GM19438 (cell line): ENCODE results near the gene PTPRG.
"Not testable (repeated sequence)": the region's sequence is repeated elsewhere in the genome, so short reads cannot be mapped to it uniquely, and the experiment has no call there.

Experiments used
- ATAC-seq: cut with Tn5 transposase; IDR thresholded peaks from one replicate; pipeline ENCODE4 v1.9.1; 2021; ENCODE audit warnings: low read depth; ENCODE audit not compliant: unreplicated experiment

Gene PTPRG

GRCh38 chr3:62024882-62025281, 463.5 kb downstream of the PTPRG start:
- ATAC-seq: no peak

- no peak for ATAC-seq
Observed at GRCh38 chr3:62025913-62026312, 464.5 kb downstream of the PTPRG start.

DNA sequence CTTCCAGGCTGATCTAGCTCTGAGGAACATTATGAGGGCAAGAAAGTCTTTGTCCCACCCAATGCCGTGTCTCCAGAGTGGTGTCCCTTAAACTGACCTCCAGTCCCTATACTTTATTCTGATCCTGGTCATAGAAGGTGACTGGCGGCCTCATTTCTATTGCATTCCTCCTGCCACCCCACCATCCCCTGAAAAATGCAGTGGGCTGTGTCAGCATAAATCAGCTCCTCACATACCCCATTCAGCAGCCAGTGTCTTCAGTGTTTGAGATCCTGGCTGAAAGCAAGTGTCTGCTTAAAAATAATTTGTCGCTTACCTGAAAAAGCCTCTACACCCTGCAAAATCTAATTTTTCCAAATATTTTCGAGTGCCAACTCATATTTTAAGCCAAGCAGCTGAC, 465.9 kb downstream of the PTPRG start:
- no peak for ATAC-seq

DNA sequence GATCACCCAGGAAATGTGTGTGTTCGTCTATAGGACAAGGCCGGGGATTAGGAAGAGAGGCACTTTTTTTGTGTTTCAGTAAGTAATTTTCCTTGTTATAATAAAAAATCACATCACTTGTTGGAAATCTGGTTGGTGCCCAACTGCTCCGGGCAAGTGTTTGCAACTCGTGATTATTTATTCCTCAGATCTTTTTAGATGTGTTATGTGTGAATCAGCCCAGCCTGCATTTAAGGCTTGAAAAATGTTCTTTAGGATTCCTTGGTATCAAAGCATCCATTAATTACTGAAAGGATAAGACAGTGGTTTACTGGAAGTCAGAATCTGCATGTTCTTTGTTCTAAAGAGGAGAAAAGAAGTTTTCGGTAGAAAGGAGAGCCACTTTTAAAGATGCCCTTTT, 466.4 kb downstream of the PTPRG start:
- no peak for ATAC-seq

GRCh38 chr3:62028236-62028635, 466.9 kb downstream of the PTPRG start:
- no peak for ATAC-seq

DNA sequence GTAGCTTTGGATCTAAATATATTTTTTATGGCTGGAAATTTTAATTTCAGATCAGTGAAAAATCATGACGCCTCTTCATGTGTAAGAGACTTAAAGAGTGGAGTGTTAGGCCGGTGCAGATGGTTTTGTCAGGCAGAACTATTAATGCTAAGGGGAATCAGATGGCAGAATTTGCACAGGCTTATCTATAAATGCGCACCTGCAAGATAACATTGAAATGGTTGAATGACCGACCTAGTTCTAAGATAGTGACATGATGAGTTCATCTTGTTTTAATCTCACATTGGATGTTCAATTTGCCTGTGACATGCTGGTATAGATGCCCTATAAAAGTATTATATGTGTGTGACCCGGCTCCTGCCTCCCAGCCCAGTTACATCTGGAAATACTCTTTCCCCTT, 471.4 kb downstream of the PTPRG start:
- no peak for ATAC-seq

GRCh38 chr3:62035402-62036057, 474.2 kb downstream of the PTPRG start:
- ATAC-seq: no peak

- no peak for ATAC-seq
Observed at GRCh38 chr3:62036726-62037125, 475.4 kb downstream of the PTPRG start.

DNA sequence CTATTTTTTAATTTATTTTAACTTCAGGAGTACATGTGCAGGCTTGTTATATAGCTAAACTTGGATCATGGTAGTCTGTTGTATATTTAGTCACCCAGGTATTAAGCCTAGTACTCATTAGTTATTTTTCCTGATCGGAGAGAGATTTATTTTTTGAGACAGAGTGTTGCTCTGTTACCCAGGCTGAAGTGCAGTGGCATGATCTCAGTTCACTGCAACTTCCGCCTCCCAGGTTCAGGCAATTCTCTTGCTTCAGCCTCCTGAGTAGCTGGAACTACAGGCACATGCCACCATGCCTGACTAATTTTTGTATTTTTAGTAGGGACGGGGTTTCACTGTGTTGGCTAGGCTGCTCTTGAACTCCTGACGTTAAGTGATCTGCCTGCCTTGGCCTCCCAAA, 477.4 kb downstream of the PTPRG start:
- ATAC-seq: not testable (repeated sequence)

- ATAC-seq: no peak
Observed at GRCh38 chr3:62039586-62039985, 478.2 kb downstream of the PTPRG start.

GRCh38 chr3:62041681-62042080, 480.3 kb downstream of the PTPRG start:
- no peak for ATAC-seq

GRCh38 chr3:62044874-62045411, 483.6 kb downstream of the PTPRG start:
- ATAC-seq: no peak

- no peak for ATAC-seq
Observed at GRCh38 chr3:62046326-62046725, 485.0 kb downstream of the PTPRG start.

GRCh38 chr3:62048577-62048976, 487.2 kb downstream of the PTPRG start:
- no peak for ATAC-seq

DNA sequence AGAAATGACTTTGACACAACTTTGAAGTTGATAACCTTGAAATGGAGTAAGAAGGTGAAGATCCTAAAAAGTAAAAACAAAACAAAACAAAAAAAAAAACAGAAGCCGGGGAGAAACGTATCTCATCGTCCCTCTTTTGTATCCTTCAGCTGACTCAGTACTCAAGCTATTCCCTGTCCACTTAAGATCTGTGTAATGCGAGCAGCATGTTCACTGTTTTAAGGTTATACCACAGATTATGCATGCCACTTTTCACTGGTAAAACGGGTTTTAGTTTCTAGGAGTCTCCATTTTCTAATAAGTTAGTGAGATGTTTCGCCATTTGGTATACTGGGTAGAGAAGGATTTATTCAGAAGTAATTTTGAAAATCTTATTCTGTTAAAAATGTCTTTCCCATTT, 487.7 kb downstream of the PTPRG start:
- ATAC-seq: no peak

DNA sequence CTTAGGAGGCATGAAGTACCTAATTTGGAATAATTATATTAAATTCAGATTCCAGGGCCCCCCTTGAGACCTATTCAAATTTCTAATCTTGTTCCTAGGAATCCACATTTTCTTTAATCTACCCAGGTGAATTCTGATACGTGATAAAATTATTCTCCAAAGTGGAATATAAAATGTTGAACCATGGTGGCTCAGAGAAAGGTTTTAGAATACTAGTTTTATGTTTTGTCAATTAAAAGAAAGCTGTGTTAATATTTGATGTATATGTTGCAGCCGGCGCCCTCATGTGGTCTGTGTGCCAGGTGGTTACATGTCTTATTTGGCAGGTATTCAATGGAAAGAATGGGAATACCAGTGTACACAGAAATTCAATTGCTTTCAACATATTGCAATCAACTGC, 490.1 kb downstream of the PTPRG start:
- ATAC-seq: no peak

DNA sequence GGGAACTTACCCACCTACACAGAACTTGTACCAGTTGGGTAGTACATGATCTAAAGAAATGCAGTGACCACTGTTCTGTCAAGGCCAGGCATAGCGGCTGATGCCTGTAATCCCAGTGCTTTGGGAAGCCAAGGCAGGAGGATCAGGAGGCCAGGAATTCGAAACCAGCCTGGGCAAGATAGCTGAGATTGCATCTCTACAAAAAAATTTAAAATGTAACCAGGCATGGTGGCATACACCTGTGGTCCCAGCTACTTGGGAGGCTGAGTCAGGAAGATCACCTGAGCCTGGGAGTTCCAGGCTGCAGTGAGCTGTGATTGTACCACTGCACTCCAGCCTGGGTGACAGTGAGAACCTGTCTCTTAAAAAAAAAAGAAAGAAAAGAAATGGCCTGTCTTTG, 491.0 kb downstream of the PTPRG start:
- ATAC-seq: no peak

GRCh38 chr3:62056658-62057057, 495.3 kb downstream of the PTPRG start:
- ATAC-seq: no peak

- no peak for ATAC-seq
Observed at GRCh38 chr3:62057339-62058047, 496.1 kb downstream of the PTPRG start.

- ATAC-seq: no peak
Observed at GRCh38 chr3:62065985-62066693, 504.8 kb downstream of the PTPRG start.

DNA sequence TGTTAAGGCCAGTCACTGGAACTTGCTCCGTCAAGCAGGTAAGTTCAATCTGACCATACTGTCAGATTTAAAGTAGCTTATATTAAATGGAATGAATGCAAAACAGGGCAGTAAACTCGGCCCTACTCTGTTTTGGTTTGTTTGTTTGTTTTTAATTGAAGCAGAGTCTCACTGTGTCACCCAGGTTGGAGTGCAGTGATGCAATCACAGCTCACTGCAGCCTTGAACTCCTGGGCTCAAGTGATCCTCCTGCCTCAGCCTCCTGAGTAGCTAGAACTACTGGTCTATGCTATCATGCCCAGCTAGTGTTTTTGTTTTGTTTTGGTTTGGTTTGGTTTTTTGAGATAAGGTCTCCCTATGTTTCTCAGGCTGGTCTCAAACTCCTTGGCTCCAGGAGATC, 507.0 kb downstream of the PTPRG start:
- no peak for ATAC-seq

DNA sequence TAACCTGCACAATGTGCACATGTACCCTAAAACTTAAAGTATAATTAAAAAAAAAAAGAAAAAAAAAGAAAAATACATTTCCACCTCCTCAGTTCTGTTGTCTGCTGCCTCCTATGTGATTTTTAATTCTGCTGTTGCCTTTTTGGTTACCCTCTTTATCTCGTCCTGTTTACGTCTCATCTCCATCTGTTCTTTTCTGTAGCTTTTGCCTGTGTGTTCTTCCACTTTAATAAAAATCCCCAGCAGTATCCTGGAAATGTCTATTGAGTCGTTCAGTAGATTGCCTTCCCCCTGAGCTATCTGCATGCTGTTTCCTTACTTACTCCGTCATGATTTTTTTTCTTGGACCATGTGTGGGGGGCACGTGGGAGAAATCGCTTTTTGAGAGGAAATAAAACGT, 509.5 kb downstream of the PTPRG start:
- ATAC-seq: no peak
